Colonic mucosa (tissue), 4 donors: ENCODE results near the gene APOC1. TPM values are rescaled to one million over a fixed set of nuclear protein-coding genes. Genes with fewer than 3 reads are reported as not detected.

Experiments
- DNase-seq: peaks from one replicate; pipeline ENCODE4 v3.0.0-alpha.2; 2020
- H3K27ac ChIP-seq: fragments of 200-600 bp; one replicate; pipeline ENCODE4 v1.8.0; 2021
- H3K27me3 ChIP-seq: fragments of 200-600 bp; one replicate; pipeline ENCODE4 v1.8.0; 2021
- H3K36me3 ChIP-seq: fragments of 200-600 bp; one replicate; pipeline ENCODE4 v1.8.0; 2021
- H3K4me1 ChIP-seq: fragments of 200-600 bp; one replicate; pipeline ENCODE4 v1.8.0; 2021; ENCODE audit warnings: mild to moderate bottlenecking
- H3K4me3 ChIP-seq: fragments of 200-600 bp; one replicate; pipeline ENCODE4 v1.8.0; 2021
- H3K9ac ChIP-seq, 2 donors: one replicate each; pipeline ENCODE4 v1.7.0; 2013; ENCODE audit warnings: control low read depth in 2 of 2, low read depth in 2 of 2, low read length in 2 of 2
- H3K9me3 ChIP-seq: fragments of 200-600 bp; one replicate; pipeline ENCODE4 v1.8.0; 2021
- intact Hi-C: fragments of 100-400 bp; cut with DNase I; formaldehyde crosslinking; loops from one replicate; pipeline ENCODE4 v1.14.1; 2022
- total RNA-seq, 2 donors: library from RNA; stranded (reverse); fragmentation: NEBNext Ultra II Directional in 1 of 2; extraction: Animal tissue kit (Norgen Biotek cat#: 25700) in 1 of 2; gene quantifications; one replicate each; pipeline ENCODE4 v1.2.1, GENCODE V29; 2021
- TF ChIP-seq, protein P1 (sequence below): fragments of 200-600 bp; IDR thresholded peaks from one replicate; pipeline ENCODE4 v1.8.0; 2022; ENCODE audit warnings: antibody characterized with exemption, mild to moderate bottlenecking
- donor health status: healthy.
- donor health status: DM: no; HTN: no; CAD: no.
- donor health status: DM: no; HTN: no; CAD: no.

The APOC1 gene
- total RNA-seq, 2 donors from 2014 or later, result 10.4 to 19.9 TPM

DNA sequence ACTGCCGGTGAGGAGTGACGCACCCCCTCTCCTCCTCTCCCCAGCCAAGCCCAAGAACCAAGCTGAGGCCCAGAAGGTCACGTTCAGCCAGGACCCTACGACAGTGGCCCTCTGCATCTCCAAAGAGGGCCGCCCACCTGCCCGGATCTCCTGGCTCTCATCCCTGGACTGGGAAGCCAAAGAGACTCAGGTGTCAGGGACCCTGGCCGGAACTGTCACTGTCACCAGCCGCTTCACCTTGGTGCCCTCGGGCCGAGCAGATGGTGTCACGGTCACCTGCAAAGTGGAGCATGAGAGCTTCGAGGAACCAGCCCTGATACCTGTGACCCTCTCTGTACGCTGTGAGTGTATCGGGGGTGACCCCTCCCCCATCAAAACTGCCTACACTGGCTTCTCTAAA, 42.6 kb upstream of the APOC1 start:
- H3K36me3 ChIP-seq, result peaks cover 12% of the 10 kb centered on the region
- intact Hi-C loops, result no loop called here
- H3K4me3 ChIP-seq, result no peak overlapping the region
- no peaks in the 10 kb centered on the region for H3K9me3 ChIP-seq
- no peaks in the 10 kb centered on the region for H3K27me3 ChIP-seq
- no peak overlapping the region for H3K27ac ChIP-seq
- TF ChIP-seq, protein P1, sequence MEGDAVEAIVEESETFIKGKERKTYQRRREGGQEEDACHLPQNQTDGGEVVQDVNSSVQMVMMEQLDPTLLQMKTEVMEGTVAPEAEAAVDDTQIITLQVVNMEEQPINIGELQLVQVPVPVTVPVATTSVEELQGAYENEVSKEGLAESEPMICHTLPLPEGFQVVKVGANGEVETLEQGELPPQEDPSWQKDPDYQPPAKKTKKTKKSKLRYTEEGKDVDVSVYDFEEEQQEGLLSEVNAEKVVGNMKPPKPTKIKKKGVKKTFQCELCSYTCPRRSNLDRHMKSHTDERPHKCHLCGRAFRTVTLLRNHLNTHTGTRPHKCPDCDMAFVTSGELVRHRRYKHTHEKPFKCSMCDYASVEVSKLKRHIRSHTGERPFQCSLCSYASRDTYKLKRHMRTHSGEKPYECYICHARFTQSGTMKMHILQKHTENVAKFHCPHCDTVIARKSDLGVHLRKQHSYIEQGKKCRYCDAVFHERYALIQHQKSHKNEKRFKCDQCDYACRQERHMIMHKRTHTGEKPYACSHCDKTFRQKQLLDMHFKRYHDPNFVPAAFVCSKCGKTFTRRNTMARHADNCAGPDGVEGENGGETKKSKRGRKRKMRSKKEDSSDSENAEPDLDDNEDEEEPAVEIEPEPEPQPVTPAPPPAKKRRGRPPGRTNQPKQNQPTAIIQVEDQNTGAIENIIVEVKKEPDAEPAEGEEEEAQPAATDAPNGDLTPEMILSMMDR, result no peak
- no peak overlapping the region for H3K9ac ChIP-seq
- no peaks in the 10 kb centered on the region for H3K4me1 ChIP-seq
- no peak for DNase-seq

DNA sequence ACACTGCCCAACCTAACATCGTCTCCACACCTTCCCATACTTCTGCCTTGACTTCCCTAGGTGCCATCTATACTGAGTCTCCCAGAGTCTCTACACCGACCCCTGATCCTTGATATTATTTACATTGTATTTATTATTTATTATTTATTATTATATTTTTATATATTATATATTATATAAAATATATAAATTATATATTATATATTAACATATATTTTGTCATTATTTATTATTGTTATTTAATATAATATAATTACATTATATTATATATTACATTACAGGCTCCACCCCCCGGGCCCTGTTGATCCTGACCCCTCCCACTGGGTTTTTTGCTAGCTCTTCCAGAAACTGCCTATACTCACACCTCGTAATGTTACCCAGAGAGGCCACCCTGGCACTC, 41.7 kb upstream of the APOC1 start:
- Histone ChIP-seq H3K9me3 (no peaks in the 10 kb centered on the region), H3K4me1 (no peaks in the 10 kb centered on the region), H3K36me3 (peaks cover 12% of the 10 kb centered on the region), H3K27ac (no peak overlapping the region), H3K27me3 (no peaks in the 10 kb centered on the region), H3K4me3 (no peak overlapping the region), H3K9ac (no peak overlapping the region)
- intact Hi-C loops, result no loop called here
- TF ChIP-seq, protein P1, result no peak
- no peak for DNase-seq

DNA sequence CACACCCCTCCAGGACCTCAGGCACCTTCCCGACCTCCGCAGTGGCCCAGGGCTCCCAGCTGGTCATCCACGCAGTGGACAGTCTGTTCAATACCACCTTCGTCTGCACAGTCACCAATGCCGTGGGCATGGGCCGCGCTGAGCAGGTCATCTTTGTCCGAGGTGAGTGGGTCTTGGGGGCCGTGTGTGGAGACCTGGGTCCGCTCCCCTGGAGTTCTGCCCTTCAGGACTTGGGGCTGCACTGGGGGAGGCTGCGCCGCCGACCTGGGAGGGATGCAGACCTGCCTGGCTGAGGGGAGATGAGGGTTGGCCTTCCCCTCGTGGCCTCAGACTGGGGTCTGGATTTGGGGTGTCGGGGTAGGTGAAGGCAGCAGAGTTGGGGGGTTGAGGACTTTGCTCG, 40.1 kb upstream of the APOC1 start:
- H3K27me3 ChIP-seq, result no peaks in the 10 kb centered on the region
- no peaks in the 10 kb centered on the region for H3K9me3 ChIP-seq
- H3K9ac ChIP-seq, result no peak overlapping the region
- DNase-seq, result no peak
- TF ChIP-seq, protein P1, result no peak
- intact Hi-C loops, result no loop called here
- H3K27ac ChIP-seq, result no peak overlapping the region
- no peaks in the 10 kb centered on the region for H3K4me1 ChIP-seq
- peaks cover 12% of the 10 kb centered on the region for H3K36me3 ChIP-seq
- H3K4me3 ChIP-seq, result no peak overlapping the region

DNA sequence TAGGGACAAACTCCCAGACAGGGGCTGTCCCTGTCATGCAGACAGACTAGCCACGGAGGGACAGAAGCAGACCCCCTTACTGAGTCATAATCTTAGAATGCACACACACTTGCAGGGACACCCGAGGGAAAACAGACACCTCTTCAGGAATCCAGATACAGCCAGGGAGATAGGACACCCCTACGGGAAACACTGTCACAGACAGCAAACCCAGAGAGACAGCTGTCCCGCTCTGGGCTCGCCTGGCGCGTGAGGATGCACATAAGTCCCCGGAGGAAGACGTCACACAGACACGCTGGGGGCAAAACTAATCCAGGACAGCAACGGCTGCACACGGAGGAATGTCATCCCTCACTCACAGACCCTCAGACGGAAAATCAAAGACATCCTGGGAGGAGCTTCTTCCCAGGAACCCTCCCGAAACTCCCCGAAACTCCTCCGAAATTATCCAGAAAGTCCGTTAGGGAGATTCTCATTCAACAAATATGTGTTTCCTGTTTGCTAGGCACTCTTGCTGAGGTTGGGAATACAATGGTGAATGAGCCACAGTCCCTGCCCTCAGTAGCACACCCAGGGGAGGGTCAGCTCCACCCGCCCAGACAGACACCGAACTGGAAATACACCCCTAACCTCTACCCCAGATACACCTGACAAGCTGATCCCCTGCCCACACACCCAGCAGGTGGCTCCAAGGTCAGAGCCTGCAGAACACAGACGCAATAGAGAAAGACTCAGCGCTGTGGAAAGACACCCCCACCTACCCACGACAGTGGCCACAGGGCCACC, 38.5 kb upstream of the APOC1 start:
- H3K27me3 ChIP-seq, result no peaks in the 10 kb centered on the region
- intact Hi-C loops, result no loop called here
- no peak overlapping the region for H3K27ac ChIP-seq
- H3K4me3 ChIP-seq, result no peak overlapping the region
- peak overlapping the region in 1 of 2 donors; percentile 61 for H3K9ac ChIP-seq
- peak; percentile 62 for DNase-seq
- no peaks in the 10 kb centered on the region for H3K9me3 ChIP-seq
- no peaks in the 10 kb centered on the region for H3K4me1 ChIP-seq
- TF ChIP-seq, protein P1, result no peak
- H3K36me3 ChIP-seq, result peaks cover 12% of the 10 kb centered on the region

DNA sequence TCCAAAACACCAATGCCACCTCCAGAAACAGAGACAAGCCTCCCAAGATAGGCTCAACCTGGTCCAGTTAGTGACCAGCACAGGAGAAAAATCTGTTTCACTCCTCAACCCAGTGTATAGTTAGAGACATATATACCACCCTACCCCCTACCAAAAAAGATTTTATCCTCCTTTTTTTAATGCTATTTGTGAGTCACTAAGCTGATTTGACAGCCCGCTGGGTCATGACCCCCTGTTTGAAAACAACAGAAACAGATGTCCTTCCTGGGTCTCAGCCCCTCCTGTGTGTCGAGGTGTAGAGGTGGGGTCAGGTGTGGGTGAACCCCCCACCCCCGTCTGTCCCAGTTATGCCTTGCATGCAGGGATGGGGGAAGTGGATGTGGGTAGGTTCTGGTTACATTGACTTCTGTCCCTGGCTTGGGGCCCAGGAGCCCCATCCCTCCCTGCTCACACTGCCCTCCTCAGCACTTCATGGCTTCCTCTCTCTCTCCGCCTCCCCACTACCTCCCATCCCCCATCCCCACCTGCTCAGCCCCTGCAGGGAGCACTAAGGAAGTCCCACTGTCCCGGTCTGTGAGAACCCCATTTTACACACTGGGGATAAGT, 37.4 kb upstream of the APOC1 start:
- Histone ChIP-seq H3K9ac (no peak overlapping the region), H3K4me1 (no peaks in the 10 kb centered on the region), H3K4me3 (no peak overlapping the region), H3K27ac (no peak overlapping the region), H3K9me3 (no peaks in the 10 kb centered on the region), H3K27me3 (no peaks in the 10 kb centered on the region), H3K36me3 (peaks cover 5% of the 10 kb centered on the region)
- DNase-seq, result no peak
- intact Hi-C loops, result no loop called here
- TF ChIP-seq, protein P1, result no peak
